HG03060 (cell line): ENCODE measurements around the gene KLHL2.
"Not testable (repeated sequence)": the region's sequence is repeated elsewhere in the genome, so short reads cannot be mapped to it uniquely, and the experiment has no call there.

Experiments
- ATAC-seq: cut with Tn5 transposase; IDR thresholded peaks from one replicate; pipeline ENCODE4 v1.9.1; 2021; ENCODE audit warnings: low read depth, moderate number of reproducible peaks; ENCODE audit not compliant: unreplicated experiment

Gene KLHL2, protein sequence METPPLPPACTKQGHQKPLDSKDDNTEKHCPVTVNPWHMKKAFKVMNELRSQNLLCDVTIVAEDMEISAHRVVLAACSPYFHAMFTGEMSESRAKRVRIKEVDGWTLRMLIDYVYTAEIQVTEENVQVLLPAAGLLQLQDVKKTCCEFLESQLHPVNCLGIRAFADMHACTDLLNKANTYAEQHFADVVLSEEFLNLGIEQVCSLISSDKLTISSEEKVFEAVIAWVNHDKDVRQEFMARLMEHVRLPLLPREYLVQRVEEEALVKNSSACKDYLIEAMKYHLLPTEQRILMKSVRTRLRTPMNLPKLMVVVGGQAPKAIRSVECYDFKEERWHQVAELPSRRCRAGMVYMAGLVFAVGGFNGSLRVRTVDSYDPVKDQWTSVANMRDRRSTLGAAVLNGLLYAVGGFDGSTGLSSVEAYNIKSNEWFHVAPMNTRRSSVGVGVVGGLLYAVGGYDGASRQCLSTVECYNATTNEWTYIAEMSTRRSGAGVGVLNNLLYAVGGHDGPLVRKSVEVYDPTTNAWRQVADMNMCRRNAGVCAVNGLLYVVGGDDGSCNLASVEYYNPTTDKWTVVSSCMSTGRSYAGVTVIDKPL

DNA sequence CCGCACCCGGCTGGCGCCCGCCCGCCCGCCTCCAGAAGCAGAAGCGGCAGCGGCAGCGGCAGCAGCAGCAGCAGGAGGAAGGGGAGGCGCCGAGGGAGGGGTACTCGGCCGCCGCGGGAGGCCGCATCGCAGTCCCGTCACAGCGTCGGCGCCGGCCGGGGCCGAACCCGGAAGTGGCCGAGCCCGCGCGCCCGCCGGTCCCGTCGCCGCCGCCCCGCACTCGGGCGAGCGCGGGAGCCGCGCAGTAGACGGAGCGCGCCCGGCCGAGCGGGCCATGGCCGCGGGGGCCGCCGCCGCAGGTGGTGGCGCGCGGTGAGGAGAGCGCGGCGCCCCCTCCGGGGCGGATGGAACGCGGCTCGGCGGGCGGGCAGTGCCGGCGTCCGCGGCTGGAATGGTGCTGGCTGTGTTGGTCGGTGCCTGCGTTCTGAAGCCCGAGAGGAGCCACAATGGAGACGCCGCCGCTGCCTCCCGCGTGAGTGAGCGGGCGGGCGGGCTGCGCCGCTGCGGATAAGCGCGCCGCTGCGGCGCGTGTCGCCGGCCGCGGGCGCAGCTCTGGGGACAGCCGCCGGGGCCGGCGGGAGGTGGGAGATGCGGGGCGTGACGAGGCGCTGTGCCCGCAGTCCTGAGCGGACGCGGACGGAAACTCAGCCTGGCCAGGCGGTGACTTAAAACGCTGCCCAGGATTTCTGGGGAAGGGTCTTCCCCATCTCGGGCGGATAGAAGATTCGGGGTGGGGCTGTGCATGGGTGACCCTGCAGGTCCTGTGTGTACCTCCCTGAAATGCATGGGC, at the start of gene KLHL2:
TSS of gene KLHL2 (plus strand) at position 131 of the 790 bp plus-strand sequence. CDS start at position 447, 316 bp downstream.
- ATAC-seq = peak; percentile 36

DNA sequence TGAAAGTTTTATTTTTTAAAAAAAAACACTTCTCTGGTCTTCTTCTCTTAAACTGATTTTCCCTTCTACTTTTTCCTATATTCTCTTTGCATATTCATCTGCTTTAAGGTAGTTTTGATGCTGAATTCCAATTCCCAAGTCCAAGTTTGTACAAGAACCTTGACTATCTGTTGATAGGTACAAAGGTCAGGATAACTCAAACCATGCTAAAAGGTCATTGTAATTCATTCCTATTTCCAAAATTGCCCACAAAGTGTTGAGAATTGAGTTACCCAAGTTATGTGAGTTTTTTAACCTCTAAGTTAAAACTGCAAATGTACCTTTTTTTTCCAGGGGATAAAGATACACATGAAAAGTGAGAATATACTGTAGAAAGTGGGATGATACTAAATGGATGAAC, 48.6 kb upstream of the KLHL2 start:
- ATAC-seq = no peak

DNA sequence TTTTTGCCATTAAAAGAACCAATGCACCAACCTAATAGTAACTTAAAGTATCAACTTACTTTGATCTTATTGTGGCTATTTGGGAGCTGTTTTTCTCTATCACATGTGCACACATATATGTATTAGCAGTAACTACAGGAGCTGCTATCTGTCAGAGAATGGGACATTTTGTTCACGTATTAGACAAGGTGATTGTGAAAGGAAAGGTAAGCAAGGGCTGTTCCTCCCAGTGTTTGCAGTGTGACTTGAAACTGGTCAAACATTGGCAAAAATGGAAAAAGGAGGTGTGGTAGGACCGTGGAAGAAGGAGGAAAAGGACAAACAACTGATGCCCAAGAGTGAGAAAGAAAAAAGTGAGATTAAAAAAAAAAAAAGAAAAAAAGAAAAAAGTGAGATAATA, 43.1 kb upstream of the KLHL2 start:
- no peak for ATAC-seq

DNA sequence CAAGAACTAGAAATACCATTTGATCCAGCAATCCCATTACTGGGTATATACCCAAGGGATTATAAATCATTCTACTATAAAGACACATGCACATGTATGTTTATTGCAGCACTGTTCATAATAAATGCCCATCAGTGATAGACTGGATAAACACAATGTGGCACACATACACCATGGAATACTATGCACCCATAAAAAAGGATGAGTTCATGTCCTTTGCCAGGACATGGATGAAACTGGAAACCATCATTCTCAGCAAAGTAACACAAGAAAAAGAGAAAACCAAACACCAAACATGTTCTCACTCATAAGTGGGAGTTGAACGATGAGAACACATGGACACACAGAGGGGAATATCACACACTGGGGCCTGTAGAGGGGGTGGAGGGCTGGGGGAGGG, 40.5 kb upstream of the KLHL2 start:
- not testable (repeated sequence) for ATAC-seq

DNA sequence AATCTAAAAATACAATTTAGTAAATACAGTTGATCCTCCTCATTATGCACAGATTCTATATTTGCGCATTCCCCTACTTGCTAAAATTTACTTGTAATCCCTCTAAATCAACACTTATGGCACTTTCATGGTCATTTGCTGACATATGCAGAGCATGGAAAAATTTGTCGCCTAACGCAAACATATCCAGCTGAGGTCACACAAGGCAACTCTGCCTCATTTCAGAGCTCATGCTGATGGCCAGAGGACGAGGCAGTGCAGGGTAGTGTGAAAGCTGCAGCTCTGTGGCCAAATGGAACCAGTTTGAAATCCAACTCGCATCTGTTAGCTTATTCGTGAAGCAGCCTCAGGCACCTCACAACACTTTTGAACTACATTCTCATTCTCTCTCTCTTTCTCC, 39.7 kb upstream of the KLHL2 start:
- ATAC-seq = no peak

DNA sequence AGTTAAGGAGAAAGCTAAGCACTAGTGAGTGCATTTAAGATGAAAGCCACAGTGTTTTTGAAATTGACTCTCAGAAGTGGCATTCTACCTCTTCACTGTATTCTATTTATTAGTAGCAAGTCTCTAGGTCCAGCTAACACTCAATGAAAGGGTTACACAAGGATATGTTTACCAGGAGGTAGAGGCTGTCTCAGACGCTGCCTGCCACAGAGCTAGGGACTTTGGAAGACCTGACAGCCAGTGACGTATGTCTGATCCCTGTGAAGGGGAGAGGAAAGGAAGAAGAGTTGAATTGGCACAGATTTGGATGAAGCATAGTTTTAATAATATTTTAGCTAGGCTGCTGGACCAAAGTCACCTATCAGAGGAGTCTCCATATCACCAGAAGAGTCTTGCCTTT, 36.5 kb upstream of the KLHL2 start:
- no peak for ATAC-seq

DNA sequence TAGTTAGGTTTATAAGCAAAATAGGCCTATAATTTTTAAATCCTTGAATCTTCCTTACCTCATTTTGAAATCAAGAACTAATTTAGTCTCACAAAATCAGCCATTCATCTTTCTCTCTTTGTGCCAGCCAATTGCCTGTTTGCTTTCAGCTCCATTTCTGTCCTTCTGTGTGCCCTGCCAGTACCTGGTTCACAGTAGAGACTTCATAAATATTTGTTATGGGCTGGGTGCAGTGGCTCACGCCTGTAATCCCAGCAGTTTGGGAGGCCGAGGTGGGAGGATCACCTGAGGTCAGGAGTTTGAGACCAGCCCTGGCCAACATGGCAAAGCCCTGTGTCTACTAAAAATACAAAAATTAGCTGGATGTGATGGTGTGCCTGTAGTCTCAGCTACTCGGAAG, 31.9 kb upstream of the KLHL2 start:
- ATAC-seq = not testable (repeated sequence)

DNA sequence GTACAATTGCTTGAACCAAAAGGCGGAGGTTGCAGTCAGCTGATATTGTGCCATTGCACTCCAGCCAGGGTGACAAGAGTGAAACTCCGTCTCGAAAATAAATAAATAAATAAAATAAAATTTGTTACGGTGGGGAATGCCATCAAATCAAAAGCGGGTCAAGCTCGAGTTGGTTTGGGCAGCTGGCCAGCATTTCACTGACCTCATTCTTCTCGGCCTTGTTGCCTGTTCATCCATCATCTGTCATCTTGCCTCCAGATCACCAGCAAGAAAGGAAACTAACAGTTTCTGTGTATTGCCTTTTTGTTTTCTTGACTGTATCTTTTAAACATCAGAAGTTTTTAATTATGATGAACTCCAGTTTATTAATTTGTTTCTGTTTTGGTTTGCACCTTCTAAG, 31.5 kb upstream of the KLHL2 start:
- no peak for ATAC-seq

DNA sequence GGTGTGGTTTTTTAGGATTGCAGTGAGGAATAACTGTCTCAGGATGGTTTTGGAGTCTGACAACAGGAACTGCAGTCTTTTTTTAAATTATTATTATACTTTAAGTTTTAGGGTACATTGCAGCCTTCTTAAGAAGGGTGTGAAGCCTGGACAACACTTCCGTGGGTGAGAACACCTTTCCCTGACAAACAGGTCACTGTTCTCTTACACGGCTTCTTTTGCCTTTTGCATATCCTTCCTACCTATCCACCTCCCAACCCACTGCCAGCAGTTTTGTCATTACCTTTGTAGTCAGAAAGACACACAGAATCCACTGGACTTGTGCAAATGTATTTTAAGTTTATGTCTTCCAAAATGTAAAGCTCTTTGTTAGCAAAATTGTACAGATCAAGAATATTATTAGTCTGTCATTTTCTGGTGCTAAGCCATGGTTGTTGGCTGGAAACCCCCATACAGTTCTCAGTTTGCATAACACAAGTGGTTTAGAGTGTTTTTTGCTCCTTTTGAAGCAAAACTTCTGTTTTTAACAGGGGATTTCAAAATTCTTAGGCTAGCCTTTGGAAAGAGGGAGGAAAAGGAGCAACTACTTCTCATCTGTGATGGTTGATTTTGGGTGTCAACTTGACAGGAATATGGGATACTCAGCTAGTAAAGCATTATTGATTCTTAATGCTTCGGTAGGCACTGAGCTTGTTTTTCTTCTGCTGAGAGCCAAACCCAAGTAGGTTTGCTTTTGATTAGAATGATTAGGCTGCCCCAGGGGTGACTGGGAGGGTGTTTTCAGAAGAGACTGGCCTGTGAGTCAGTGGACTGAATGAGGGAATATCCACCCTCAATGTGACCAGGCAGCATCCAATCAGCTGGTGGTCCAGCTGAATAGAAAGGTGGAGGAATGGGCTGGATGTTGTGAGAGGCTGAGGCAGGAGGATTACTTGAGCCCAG, 29.4 kb upstream of the KLHL2 start:
- ATAC-seq = no peak

DNA sequence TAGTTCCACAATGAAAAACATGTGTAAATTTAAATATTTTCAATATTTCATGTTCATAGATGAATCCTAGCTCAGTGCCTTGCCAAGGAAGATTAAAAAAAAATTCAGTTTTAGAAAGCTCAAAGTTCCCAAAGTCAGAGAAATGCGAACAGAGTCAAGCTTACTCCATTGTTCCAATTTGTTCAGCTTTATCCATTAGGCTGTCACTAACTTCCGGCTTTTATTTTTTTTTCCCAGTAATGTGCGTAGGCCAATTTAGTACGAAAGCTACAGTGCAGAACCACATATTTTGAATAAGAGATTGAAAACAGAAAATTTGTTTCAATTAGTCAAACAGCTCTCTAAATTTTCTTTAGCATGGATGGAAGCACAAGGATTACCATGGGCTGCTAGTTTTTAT, 23.1 kb upstream of the KLHL2 start:
- no peak for ATAC-seq

DNA sequence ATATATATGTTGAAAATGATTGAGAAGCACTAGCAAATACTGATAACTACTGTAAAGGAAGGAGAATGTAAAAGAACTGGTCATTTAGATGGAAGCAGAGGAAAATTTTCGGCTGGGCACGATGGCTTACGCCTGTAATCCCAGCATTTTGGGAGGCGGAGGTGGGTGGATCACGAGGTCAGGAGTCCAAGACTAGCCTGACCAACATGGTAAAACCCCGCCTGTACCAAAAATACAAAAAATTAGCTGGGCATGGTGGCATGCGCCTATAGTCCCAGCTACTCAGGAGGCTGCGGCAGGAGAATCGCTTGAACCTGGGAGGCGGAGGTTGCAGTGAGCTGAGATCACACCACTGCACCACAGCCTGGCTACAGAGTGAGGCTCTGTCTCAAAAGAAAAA, 22.4 kb upstream of the KLHL2 start:
- not testable (repeated sequence) for ATAC-seq

DNA sequence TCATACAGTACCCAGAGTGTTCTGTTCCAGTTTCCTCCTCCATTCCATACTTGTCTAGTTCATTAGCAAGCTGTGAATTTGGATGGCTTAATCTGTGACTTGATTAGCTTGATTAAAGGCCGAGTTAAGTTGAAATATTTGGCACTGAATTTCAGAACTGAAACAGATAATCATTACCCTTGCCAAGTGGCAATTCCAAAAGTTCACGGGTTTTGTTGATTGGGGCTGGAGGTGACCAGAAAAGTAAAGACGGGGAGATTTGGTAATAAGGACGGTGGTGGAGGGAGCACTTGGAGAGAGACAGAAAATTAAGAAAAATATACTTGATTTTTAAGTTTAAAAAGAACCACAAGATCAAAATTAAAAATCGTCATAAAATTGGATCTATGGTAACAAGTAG, 21.9 kb upstream of the KLHL2 start:
- no peak for ATAC-seq

DNA sequence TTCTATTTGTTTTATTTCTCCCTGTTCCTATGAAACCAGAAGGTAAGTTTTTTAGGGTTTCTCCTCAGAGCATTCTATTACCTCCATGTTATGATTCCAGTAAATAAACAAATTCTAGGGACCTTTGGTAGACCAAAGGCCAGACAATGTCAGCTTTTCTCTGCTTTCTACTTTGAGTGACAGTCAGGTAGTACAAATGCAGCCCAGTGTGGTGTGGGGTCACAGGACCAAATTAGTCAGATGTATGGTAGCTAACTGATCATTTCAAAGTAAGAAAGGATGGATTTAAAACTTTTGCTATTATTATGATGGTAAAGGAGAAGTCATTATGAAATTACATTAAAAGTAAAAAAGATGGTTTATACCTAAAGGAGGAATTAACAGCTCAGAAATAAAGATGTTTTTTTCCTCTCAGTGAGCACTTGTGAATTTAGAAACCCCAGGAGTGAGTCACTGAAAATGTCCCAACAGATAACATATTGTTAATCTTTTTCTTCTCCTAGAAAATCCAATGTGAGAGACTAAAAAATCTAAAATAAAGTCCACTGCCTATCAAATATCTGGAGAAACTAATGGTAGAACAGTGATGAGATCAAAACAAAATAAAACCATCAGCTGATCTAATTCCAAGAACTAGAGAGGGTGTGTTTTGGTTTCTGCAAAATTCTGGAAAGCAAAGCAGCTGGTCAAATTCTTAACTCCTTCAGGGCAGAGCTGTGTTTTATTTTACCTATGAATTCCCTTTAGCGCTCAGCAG, 16.6 kb upstream of the KLHL2 start:
- no peak for ATAC-seq

DNA sequence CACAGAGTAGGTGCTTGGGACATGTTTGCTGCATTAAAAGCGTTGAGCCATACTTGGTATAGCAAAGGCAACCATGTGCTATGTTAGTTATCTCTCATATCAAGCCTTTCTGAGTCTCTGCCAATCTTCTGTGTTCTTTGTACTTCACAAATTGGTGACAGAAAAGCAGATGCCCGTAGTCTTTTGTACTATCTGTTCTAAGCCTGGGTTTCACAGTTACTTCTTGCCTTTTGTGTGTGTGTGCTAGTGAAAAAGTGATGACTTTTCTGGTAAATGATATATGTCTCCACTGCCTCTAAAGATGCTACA, 16.1 kb upstream of the KLHL2 start:
- ATAC-seq = no peak

DNA sequence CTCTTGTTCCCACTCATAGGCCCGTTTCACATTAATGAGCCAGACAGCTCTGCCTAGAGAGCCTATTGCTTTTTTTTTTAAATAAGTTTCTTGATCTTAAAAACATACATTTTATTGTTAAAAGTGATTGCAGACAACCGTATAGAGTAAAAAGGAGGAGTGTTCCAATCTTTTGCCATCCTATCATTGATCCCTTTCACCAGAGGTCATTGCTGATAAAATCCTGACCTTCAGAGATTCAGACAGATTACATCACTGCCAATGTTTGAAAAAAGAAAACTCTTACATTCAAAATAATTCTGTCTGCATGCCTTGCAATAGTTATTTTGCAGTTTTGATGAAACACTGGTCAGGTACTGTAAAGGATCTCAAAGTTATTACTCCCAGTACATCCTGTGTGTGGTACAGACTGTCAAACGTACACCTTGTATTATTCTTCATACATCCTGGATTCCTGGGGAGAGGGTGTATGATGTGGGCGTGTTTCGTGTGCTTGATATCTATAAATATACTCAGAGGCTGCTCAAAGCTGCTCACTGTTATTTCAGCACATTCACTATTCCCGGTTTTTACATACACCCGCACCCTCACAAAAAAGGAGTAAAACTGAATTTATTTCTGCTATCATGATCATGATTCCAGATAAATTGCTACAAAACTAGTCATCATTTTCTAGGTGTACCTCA, 15.4 kb upstream of the KLHL2 start:
- no peak for ATAC-seq

DNA sequence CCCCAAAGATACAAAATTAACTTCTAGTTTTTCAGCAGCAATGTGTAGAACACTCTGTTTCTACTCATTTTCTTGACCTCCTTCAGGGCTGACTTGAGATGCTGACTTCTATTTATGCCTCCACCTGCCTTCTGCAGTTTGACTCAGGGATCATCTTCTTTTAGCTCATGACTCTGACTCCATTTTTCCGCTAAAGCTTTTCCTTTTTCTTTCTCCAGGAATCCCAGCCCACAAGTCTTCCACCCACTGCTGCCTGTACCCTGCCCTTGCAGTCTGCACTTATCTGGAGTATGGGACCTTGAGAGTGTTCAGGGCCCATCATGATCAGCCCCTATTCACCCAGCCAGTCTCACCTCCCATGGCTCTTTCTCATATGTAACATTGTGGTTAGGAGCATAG, 14.9 kb upstream of the KLHL2 start:
- ATAC-seq = no peak

DNA sequence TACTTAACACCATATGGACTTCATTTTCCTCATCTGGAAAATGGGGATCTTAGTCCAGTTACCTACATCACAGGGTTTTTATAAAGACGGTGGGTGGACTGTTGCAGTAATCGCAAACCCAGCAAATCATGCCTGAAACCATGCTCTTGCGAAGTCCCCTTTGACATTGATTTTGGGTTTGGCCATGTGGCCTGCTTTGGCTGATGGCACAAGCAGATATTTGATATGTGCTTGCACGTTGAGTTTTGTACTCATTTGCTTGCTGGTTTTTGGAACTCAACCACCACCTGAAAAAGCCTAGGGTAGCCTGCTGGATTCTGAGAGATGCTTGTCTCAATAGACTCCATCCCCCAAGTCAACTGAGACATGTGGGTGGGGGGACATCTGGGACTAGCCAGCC, 14.4 kb upstream of the KLHL2 start:
- no peak for ATAC-seq

DNA sequence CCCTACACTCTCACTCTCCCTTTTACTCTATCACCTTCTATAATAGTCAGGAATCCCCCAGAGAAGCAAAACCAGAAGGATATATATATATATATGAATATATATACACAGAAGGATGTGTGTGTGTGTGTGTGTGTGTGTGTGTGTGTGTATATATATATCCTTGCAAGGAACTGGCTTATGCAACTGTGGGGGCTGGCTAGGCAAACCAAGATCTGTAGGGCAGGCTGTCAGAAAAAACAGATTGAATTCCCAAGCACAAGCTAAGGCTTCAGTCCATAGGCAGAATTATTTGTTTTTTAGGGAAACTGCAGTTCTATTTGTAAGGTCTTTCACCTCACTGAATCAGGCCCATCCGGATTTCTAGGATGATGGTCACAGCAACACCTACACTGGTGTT, 13.0 kb upstream of the KLHL2 start:
- ATAC-seq = no peak

DNA sequence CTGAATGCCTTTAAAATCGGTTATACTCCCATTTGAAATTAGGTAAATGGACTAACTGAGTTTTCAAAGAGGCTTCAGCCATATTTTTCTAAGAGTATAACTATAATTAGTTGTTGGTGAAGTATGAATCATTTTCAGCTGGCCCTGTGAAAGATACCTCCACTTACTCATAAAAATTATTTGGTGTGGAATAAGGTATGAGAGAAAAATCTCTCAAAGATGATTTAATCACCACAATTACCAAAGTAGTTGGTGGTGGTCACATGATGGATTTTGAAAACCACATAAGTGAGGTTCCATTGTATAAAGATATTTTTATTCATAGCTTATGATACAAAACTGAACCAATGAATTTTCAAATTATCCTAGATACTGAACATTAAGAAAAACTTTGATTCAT, 9.0 kb upstream of the KLHL2 start:
- no peak for ATAC-seq
